Keratinocyte (primary cell): ENCODE measurements around the gene MUC3A. TPM values are rescaled to one million over a fixed set of nuclear protein-coding genes. Genes with fewer than 3 reads are reported as not detected.
"Not testable (repeated sequence)": the region's sequence is repeated elsewhere in the genome, so short reads cannot be mapped to it uniquely, and the experiment has no call there.

Source experiments
- DNase-seq: peaks from one replicate; pipeline ENCODE4 v3.0.0-alpha.2; 2011; ENCODE audit warnings: low read depth, missing footprints, low spot score
- FAIRE-seq: peaks from 2 replicates; lab custom pipeline; 2011; peaks lifted over from hg19 to GRCh38; lab: Jason Lieb, UNC
- H2AFZ ChIP-seq: 2 replicates; pipeline ENCODE4 v1.6.0; 2012; ENCODE audit warnings: low read length, control low read depth, inconsistent platforms; ENCODE audit not compliant: control insufficient read depth
- H3K27ac ChIP-seq: 2 replicates; pipeline ENCODE4 v1.5.1; 2011; ENCODE audit warnings: low read length; ENCODE audit not compliant: control insufficient read depth, insufficient read depth
- H3K27me3 ChIP-seq: 3 replicates; pipeline ENCODE4 v1.6.0; 2011; ENCODE audit warnings: low read length; ENCODE audit not compliant: control insufficient read depth, insufficient read depth; ENCODE audit errors: extremely low read depth
- H3K36me3 ChIP-seq, 2 experiments: 2 replicates in 1 of 2; 3 replicates in 1 of 2; pipeline ENCODE4 v1.5.1; 2011; ENCODE audit warnings: low read length in 2 of 2, mild to moderate bottlenecking in 1 of 2; ENCODE audit not compliant: control insufficient read depth in 2 of 2, insufficient read depth in 2 of 2; ENCODE audit errors: extremely low read depth in 1 of 2
- H3K4me1 ChIP-seq: 3 replicates; pipeline ENCODE4 v1.5.1; 2011; ENCODE audit warnings: low read length; ENCODE audit not compliant: control insufficient read depth, insufficient read depth; ENCODE audit errors: extremely low read depth
- H3K4me2 ChIP-seq: 3 replicates; pipeline ENCODE4 v1.6.0; 2011; ENCODE audit warnings: low read depth, low read length; ENCODE audit not compliant: control insufficient read depth, insufficient read depth; ENCODE audit errors: extremely low read depth
- H3K4me3 ChIP-seq, 3 experiments: fragments of 200-600 bp in 1 of 3; sonication (generic) in 1 of 3; 2 replicates in 2 of 3; 3 replicates in 1 of 3; pipeline ENCODE4 v1.5.1; 2011 to 2016; ENCODE audit warnings: low read length in 3 of 3, mild to moderate bottlenecking in 3 of 3, control low read depth in 2 of 3, inconsistent platforms in 1 of 3, low read depth in 1 of 3, mixed read lengths in 1 of 3, mixed run types in 1 of 3, moderate library complexity in 1 of 3; ENCODE audit not compliant: control insufficient read depth in 2 of 3, insufficient read depth in 2 of 3; ENCODE audit errors: extremely low read depth in 1 of 3
- H3K79me2 ChIP-seq: 2 replicates; pipeline ENCODE4 v1.6.0; 2012; ENCODE audit warnings: low read length; ENCODE audit not compliant: control insufficient read depth, insufficient read depth
- H3K9ac ChIP-seq: 3 replicates; pipeline ENCODE4 v1.6.0; 2011; ENCODE audit warnings: low read length; ENCODE audit not compliant: control insufficient read depth, insufficient read depth; ENCODE audit errors: extremely low read depth
- H3K9me1 ChIP-seq: 3 replicates; pipeline ENCODE4 v1.6.0; 2011; ENCODE audit warnings: low read length; ENCODE audit not compliant: control insufficient read depth, insufficient read depth; ENCODE audit errors: extremely low read depth
- H3K9me3 ChIP-seq: 2 replicates; pipeline ENCODE4 v1.5.1; 2012; ENCODE audit warnings: low read depth, low read length; ENCODE audit not compliant: control insufficient read depth
- H4K20me1 ChIP-seq: 3 replicates; pipeline ENCODE4 v1.6.0; 2011; ENCODE audit warnings: low read length; ENCODE audit not compliant: control insufficient read depth, insufficient read depth; ENCODE audit errors: extremely low read depth
- EZH2 ChIP-seq: IDR thresholded peaks from one replicate; pipeline ENCODE4 v1.6.1; 2012; ENCODE audit warnings: inconsistent platforms, mild to moderate bottlenecking, low read length, moderate library complexity
- dilution Hi-C: fragments of 300-500 bp; cut with MboI; formaldehyde crosslinking; loops from one replicate; pipeline ENCODE4 v1.7.0; 2020; ENCODE audit warnings: low sequenced_read_pairs; ENCODE audit not compliant: extremely low pct_ligation_motif_present
- polyA plus RNA-seq, 5 experiments: library from polyadenylated mRNA; depleted of rRNA in 3 of 5; stranded (reverse) in 3 of 5; stranded (forward) in 1 of 5; unstranded in 1 of 5; fragments of >200 nt; gene quantifications; 1 replicate in 1 of 5; 2 replicates in 3 of 5; 3 replicates in 1 of 5; pipeline versions ENCODE4 v1.2.1 to v1.2.3, GENCODE V29; 2011 to 2012; ENCODE audit warnings: missing spikeins in 2 of 5, low read depth in 1 of 5, low replicate concordance in 1 of 5
- TF ChIP-seq, protein P1 (sequence below), 3 experiments: IDR thresholded peaks in 1 of 3; conservative IDR thresholded peaks in 1 of 3; optimal IDR thresholded peaks in 1 of 3; 2 replicates in 2 of 3; 3 replicates in 1 of 3; pipeline versions ENCODE3 to v1.5.1; 2011; ENCODE audit warnings: low read length in 3 of 3, mild to moderate bottlenecking in 3 of 3, moderate library complexity in 2 of 3, control low read depth in 1 of 3, inconsistent platforms in 1 of 3; ENCODE audit not compliant: insufficient read depth in 2 of 3; ENCODE audit errors: extremely low read depth in 1 of 3

MUC3A gene
- polyA plus RNA-seq, 1 donor (not counting 4 experiments of a cell fraction or from before 2014, with no cell fraction given) = 0.10 TPM

DNA sequence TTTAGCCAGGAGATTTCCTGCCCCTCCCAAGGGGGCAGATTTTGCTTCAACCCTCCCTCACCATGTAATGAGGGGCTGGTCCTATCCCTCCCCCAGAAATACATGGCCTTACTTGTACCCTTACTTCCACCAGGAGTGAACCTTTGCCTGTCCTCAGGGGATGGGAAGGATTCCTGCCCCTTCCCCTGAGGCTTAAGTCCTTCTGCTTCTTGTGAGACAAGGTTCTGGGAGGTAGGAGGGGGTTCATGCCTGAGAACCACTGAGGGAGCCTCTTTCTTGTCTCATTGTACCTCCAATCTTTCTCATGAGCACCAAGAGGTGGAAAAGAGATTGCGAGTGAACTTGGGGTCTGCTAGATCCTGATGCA is 19.5 kb upstream of the MUC3A start:
- Histone ChIP-seq H3K36me3 (no peaks in the 10 kb centered on the region), H4K20me1 (no peaks in the 10 kb centered on the region), H2AFZ (no peak overlapping the region), H3K27me3 (no peaks in the 10 kb centered on the region), H3K27ac (no peak overlapping the region), H3K9ac (no peak overlapping the region), H3K4me2 (no peak overlapping the region), H3K9me3 (no peaks in the 10 kb centered on the region), H3K4me3 (no peak overlapping the region), H3K9me1 (no peaks in the 10 kb centered on the region), H3K79me2 (no peaks in the 10 kb centered on the region), H3K4me1 (peaks cover 6% of the 10 kb centered on the region)
- DNase-seq = no peak
- dilution Hi-C loops = no loop called here
- FAIRE-seq = no peak
- TF ChIP-seq EZH2 = no peak

DNA sequence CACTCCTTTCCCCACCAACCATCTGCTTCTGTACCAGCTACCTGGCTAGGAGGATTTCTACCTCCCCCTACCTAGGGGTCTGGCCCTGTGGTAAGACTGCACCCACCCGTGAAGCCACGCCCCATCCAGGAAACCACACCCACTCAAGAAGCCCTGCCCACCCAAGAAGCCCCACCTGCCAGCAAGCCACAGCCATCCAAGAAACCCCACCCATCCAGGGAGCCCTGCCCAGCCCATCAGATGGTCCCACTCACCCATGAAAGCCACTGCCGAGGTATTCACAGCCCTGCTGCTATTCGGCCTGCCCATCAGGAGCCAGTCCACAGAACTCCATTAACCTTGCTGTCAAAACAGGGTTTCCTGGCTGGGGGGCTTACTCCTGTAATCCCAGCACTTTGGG is 15.6 kb upstream of the MUC3A start:
- Histone ChIP-seq H4K20me1 (no peaks in the 10 kb centered on the region), H3K4me2 (no peak overlapping the region), H3K79me2 (no peaks in the 10 kb centered on the region), H3K27ac (no peak overlapping the region), H3K4me1 (peaks cover 6% of the 10 kb centered on the region), H3K9me3 (no peaks in the 10 kb centered on the region), H3K9me1 (no peaks in the 10 kb centered on the region), H3K27me3 (no peaks in the 10 kb centered on the region), H3K36me3 (no peaks in the 10 kb centered on the region), H2AFZ (no peak overlapping the region), H3K4me3 (no peak overlapping the region), H3K9ac (no peak overlapping the region)
- dilution Hi-C loops = no loop called here
- TF ChIP-seq, protein P1, sequence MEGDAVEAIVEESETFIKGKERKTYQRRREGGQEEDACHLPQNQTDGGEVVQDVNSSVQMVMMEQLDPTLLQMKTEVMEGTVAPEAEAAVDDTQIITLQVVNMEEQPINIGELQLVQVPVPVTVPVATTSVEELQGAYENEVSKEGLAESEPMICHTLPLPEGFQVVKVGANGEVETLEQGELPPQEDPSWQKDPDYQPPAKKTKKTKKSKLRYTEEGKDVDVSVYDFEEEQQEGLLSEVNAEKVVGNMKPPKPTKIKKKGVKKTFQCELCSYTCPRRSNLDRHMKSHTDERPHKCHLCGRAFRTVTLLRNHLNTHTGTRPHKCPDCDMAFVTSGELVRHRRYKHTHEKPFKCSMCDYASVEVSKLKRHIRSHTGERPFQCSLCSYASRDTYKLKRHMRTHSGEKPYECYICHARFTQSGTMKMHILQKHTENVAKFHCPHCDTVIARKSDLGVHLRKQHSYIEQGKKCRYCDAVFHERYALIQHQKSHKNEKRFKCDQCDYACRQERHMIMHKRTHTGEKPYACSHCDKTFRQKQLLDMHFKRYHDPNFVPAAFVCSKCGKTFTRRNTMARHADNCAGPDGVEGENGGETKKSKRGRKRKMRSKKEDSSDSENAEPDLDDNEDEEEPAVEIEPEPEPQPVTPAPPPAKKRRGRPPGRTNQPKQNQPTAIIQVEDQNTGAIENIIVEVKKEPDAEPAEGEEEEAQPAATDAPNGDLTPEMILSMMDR (optimal IDR thresholded peaks at IDR 0.05 in 1 of 3, IDR thresholded peaks at IDR 0.05 in 1 of 3, conservative IDR thresholded peaks at IDR 0.05 in 1 of 3; ENCODE audit: extremely low read depth in 1 of 3, insufficient read depth in 2 of 3, low read length in 3 of 3) = no peak
- TF ChIP-seq EZH2 = no peak
- no peak for DNase-seq
- FAIRE-seq = no peak

DNA sequence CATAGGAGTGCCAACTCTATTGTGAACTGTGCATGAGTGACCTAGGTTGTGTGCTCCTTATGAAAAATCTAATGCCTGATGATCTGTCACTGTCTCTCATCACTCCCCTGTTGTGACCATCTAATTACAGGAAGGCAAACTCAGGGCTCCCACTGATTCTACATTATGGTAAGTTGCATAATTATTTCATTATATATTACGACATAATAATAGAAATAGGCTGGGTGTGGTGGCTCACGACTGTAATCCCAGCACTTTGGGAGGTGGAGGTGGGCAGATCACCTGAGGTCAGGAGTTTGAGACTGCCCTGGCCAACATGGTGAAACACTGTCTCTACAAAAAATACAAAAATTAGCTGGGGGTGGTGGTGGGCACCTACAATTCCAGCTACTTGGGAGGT is 14.0 kb upstream of the MUC3A start:
- H3K27me3 ChIP-seq, H3K9me3 ChIP-seq, DNase-seq, H3K4me1 ChIP-seq, H3K27ac ChIP-seq, H4K20me1 ChIP-seq, H2AFZ ChIP-seq, FAIRE-seq, H3K9ac ChIP-seq, H3K9me1 ChIP-seq, H3K36me3 ChIP-seq, H3K4me3 ChIP-seq, H3K79me2 ChIP-seq, H3K4me2 ChIP-seq, dilution Hi-C loops: not testable (repeated sequence)

DNA sequence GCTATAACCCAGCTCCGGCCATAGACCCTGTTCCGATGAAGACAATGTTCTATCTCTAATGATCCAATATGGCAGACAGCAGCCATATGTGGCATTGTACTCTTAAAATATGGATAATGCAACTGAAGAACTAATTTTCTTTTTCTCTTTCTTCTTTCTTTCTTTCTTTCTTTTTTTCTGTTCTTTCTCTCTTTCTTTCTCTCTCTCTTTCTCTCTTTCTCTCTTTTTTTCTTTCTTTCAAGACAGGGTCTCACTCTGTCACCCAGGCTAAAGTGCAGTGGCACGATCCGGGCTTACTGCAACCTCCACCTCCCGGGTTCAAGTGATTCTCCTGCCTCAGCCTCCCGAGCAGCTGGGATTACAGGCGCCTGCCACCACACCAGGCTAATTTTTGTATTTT is 13.2 kb upstream of the MUC3A start:
- H4K20me1 ChIP-seq, H3K9me1 ChIP-seq, dilution Hi-C loops, H3K36me3 ChIP-seq, DNase-seq, H3K4me2 ChIP-seq, H3K4me3 ChIP-seq, H3K9me3 ChIP-seq, FAIRE-seq, H3K79me2 ChIP-seq, H3K27me3 ChIP-seq, H3K4me1 ChIP-seq, H3K9ac ChIP-seq, H3K27ac ChIP-seq, H2AFZ ChIP-seq: not testable (repeated sequence)
